B cell (primary cell): ENCODE results near the gene PRSS3. TPM values are rescaled to one million over a fixed set of nuclear protein-coding genes. Genes with fewer than 3 reads are reported as not detected.

Source experiments
- ATAC-seq: fragments of 200-7000 bp; cut with Tn5 transposase; one replicate; pipeline ENCODE4 v1.10.0; 2021; ENCODE audit warnings: low read depth, mild to moderate bottlenecking, moderate number of reproducible peaks, moderate library complexity
- CTCF ChIA-PET: fragments of 350-600 bp; sonication (Branson Sonifier 250); formaldehyde crosslinking; loops from one replicate; lab custom pipeline; 2021; ENCODE audit warnings: antibody characterized with exemption, inconsistent platforms; lab: Charles Lee
- POLR2A ChIA-PET: fragments of 350-600 bp; sonication (Branson Sonifier 250); formaldehyde crosslinking; loops from one replicate; lab custom pipeline; 2021; ENCODE audit warnings: antibody characterized with exemption; lab: Charles Lee
- DNase-seq: peaks from one replicate; pipeline ENCODE4 v3.0.0; 2013
- H2AFZ ChIP-seq: 2 replicates; pipeline ENCODE4 v1.6.1; 2012; ENCODE audit warnings: mild to moderate bottlenecking, low read depth, low read length; ENCODE audit not compliant: insufficient read depth, poor library complexity, severe bottlenecking
- H3K27ac ChIP-seq, 2 donors: 1 replicate in 1 of 2; 2 replicates in 1 of 2; pipeline ENCODE4 v1.5.1; 2012 to 2013; ENCODE audit warnings: low read length in 2 of 2, mild to moderate bottlenecking in 2 of 2, moderate library complexity in 1 of 2
- H3K27me3 ChIP-seq, 4 experiments: fragments of 200-600 bp in 1 of 4; sonication (generic) in 1 of 4; replicated peaks in 1 of 4; 1 replicate in 2 of 4; 2 replicates in 2 of 4; pipeline versions ENCODE4 v1.6.1 to v1.7.0; 2013 to 2016; ENCODE audit warnings: low read length in 3 of 4, mild to moderate bottlenecking in 2 of 4, mixed read lengths in 1 of 4, moderate library complexity in 1 of 4; ENCODE audit not compliant: insufficient read depth in 4 of 4, control insufficient read depth in 3 of 4; ENCODE audit errors: control extremely low read depth in 1 of 4
- H3K36me3 ChIP-seq, 2 experiments: replicated peaks in 1 of 2; 1 replicate in 1 of 2; 2 replicates in 1 of 2; pipeline versions ENCODE4 v1.6.1 to v1.7.1; 2013; ENCODE audit warnings: low read length in 1 of 2; ENCODE audit not compliant: insufficient read depth in 2 of 2, control insufficient read depth in 1 of 2; ENCODE audit errors: control extremely low read depth in 1 of 2, extremely low read depth in 1 of 2
- H3K4me1 ChIP-seq, 2 donors: fragments of 200-600 bp in 1 of 2; sonication (generic) in 1 of 2; 1 replicate in 1 of 2; 2 replicates in 1 of 2; pipeline versions ENCODE4 v1.5.1 to v1.6.1; 2013 to 2017; ENCODE audit warnings: low read length in 2 of 2; ENCODE audit not compliant: control insufficient read depth in 2 of 2, insufficient read depth in 2 of 2
- H3K4me2 ChIP-seq: replicated peaks from 2 replicates; pipeline ENCODE3; 2012; ENCODE audit warnings: mild to moderate bottlenecking, low read depth, low read length; ENCODE audit not compliant: poor library complexity, severe bottlenecking
- H3K4me3 ChIP-seq, 5 experiments: fragments of 200-600 bp in 1 of 5; sonication (generic) in 1 of 5; 1 replicate in 3 of 5; 2 replicates in 2 of 5; pipeline versions ENCODE4 v1.5.1 to v1.7.0; 2011 to 2016; ENCODE audit warnings: low read length in 4 of 5, mild to moderate bottlenecking in 4 of 5, low read depth in 2 of 5, control low read depth in 1 of 5, moderate library complexity in 1 of 5; ENCODE audit not compliant: insufficient read depth in 1 of 5; ENCODE audit errors: control extremely low read depth in 1 of 5, extremely low read depth in 1 of 5
- H3K79me2 ChIP-seq: fragments of 200-600 bp; sonication (generic); one replicate; pipeline ENCODE4 v1.6.0; 2016; ENCODE audit warnings: low read length; ENCODE audit not compliant: control insufficient read depth, insufficient read depth
- H3K9ac ChIP-seq: fragments of 200-600 bp; sonication (generic); 2 replicates; pipeline ENCODE4 v1.6.1; 2017; ENCODE audit warnings: mild to moderate bottlenecking, low read length, moderate library complexity
- H3K9me3 ChIP-seq, 3 donors: one replicate each; pipeline versions ENCODE4 v1.6.1 to v1.7.1; 2013; ENCODE audit warnings: low read length in 2 of 3; ENCODE audit not compliant: control insufficient read depth in 2 of 3, insufficient read depth in 1 of 3; ENCODE audit errors: control extremely low read depth in 1 of 3
- H4K20me1 ChIP-seq: 2 replicates; pipeline ENCODE4 v1.6.0; 2012; ENCODE audit warnings: mild to moderate bottlenecking, low read length; ENCODE audit not compliant: insufficient read depth, control insufficient read depth, poor library complexity, severe bottlenecking
- H3K27ac Mint-ChIP-seq: one replicate; pipeline ENCODE4 v1.8.0; 2021; ENCODE audit warnings: mixed read lengths
- H3K27me3 Mint-ChIP-seq: one replicate; pipeline ENCODE4 v1.8.0; 2021; ENCODE audit warnings: mixed read lengths
- H3K4me1 Mint-ChIP-seq: one replicate; pipeline ENCODE4 v1.8.0; 2021; ENCODE audit warnings: mixed read lengths
- H3K4me3 Mint-ChIP-seq: one replicate; pipeline ENCODE4 v1.8.0; 2021; ENCODE audit warnings: mixed read lengths
- H3K9me3 Mint-ChIP-seq: one replicate; pipeline ENCODE4 v1.8.0; 2022; ENCODE audit warnings: mixed read lengths; ENCODE audit not compliant: insufficient read depth
- CTCF ChIP-seq: fragments of 200-600 bp; IDR thresholded peaks from one replicate; pipeline ENCODE4 v1.8.0; 2022; ENCODE audit warnings: antibody characterized with exemption, mild to moderate bottlenecking
- EZH2 ChIP-seq: IDR thresholded peaks from 2 replicates; pipeline ENCODE4 v1.6.1; 2012; ENCODE audit warnings: borderline replicate concordance, low read depth, mild to moderate bottlenecking, moderate library complexity, low read length; ENCODE audit not compliant: insufficient read depth, poor library complexity, severe bottlenecking
- WGBS: methylation state at CpG from one replicate; pipeline ENCODE4 v1.1.5; 2013; ENCODE audit warnings: missing lambda C conversion rate; ENCODE audit not compliant: insufficient coverage; 5-methylcytosine and 5-hydroxymethylcytosine counted together
- intact Hi-C: fragments of 100-400 bp; cut with micrococcal nuclease; formaldehyde crosslinking; loops from one replicate; pipeline ENCODE4 v1.10.0; 2022
- polyA plus RNA-seq: library from polyadenylated mRNA; depleted of rRNA; stranded (reverse); fragments of >200 nt; gene quantifications from 2 replicates; pipeline ENCODE4 v1.2.3, GENCODE V29; 2012
- total RNA-seq, 2 donors: library from RNA; stranded (reverse); fragments of 120-200 nt in 1 of 2; gene quantifications; 1 replicate in 1 of 2; 2 replicates in 1 of 2; pipeline versions ENCODE4 v1.2.3 to v1.2.4, GENCODE V29; 2013 to 2022

PRSS3 gene
- total and polyA plus RNA-seq, 2 donors (not counting 1 experiment from before 2014, with no cell fraction given) = not detected

DNA sequence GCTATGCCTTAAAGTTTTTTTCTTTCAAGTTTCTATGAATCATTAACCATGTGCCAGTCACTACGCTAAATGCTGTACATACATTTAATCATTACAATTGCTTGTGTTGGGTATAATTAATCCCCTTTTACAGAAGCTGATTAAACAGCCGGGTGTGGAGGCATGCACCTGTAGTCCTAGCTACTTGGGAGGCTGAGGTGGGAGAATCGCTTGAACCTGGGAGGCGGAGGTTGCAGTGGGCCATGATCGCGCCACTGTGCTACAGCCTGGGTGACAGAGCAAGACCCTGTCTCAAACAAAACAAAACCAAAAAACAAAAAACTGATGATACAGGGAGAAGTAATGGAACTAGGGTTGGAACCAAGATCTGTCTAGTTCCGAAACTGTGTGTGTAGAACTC lies 20.4 kb downstream of the PRSS3 start:
- peaks cover 0 to 3% (median 0%) of the 10 kb centered on the region in 3 donors for H3K9me3 ChIP-seq
- peak overlapping the region; percentile 99 for H3K27ac ChIP-seq
- Mint-ChIP-seq H3K4me1 (peaks cover 58% of the 10 kb centered on the region), H3K27ac (peak overlapping the region; percentile 100), H3K27me3 (no peaks in the 10 kb centered on the region), H3K4me3 (peak overlapping the region; percentile 95), H3K9me3 (no peaks in the 10 kb centered on the region)
- no peaks in the 10 kb centered on the region for H3K27me3 ChIP-seq
- H3K4me1 ChIP-seq = peaks cover 46 to 52% of the 10 kb centered on the region in 2 donors
- peak overlapping the region; percentile 96 for H3K9ac ChIP-seq
- H3K4me2 ChIP-seq = peak overlapping the region; percentile 100
- no peaks in the 10 kb centered on the region for H3K36me3 ChIP-seq
- ChIA-PET POLR2A (interaction anchor here (0.5 to 1.6 kb wide), 4 partner anchors 9 to 44 kb away, joined by 3 to 10 read pairs (median 5); no protein-coding TSS in a partner anchor), CTCF (interaction anchor here (1.1 to 6.6 kb wide), 8 partner anchors 12 to 1290 kb away, joined by 3 to 179 read pairs (median 4); partner anchors contain the start of gene RIGI)
- peaks cover 29% of the 10 kb centered on the region for H3K79me2 ChIP-seq
- H3K4me3 ChIP-seq = peak overlapping the region in 2 of 5 experiments; percentile 7 to 78
- H4K20me1 ChIP-seq = peaks cover 6% of the 10 kb centered on the region
- ATAC-seq (no peak), DNase-seq (no peak)
- WGBS = 100% methylated on average over 1 of the region's 7 CpGs
- TF ChIP-seq EZH2 (no peak), CTCF (no peak)
- intact Hi-C loops = loop anchor here (1.0 to 10.0 kb wide), 11 partner anchors 107 to 1917 kb away; partner anchors contain the start of genes CREB3, DCAF12, DNAI1 and DNAJA1
- H2AFZ ChIP-seq = peak overlapping the region; percentile 89
